ENCODE results near the gene KIAA1143.
A peak's percentile ranks its signal among the peaks of the same experiment; 100 is the strongest.

Gene KIAA1143

GRCh38 chr3:44761424-44762169 lies at the start of gene KIAA1143, which contains the start of gene KIF15:
TSS of gene KIAA1143 (minus strand) at chr3:44761619. CDS start at chr3:44761602, 17 bp downstream.
TSS of gene KIF15 (plus strand) at chr3:44761794. CDS start at chr3:44761866, 72 bp downstream.
- peak; percentile 81 for DNase-seq (ENCODE audit: low read depth)

GRCh38 chr3:44805960-44806359 lies 44.5 kb upstream of the KIAA1143 start:
- DNase-seq (ENCODE audit: low read depth) = no peak

- DNase-seq (ENCODE audit: low read depth) = no peak
These were observed 41.9 kb upstream of the KIAA1143 start for GRCh38 chr3:44803298-44803697.

GRCh38 chr3:44802011-44802410 lies 40.6 kb upstream of the KIAA1143 start:
- no peak for DNase-seq (ENCODE audit: low read depth)

GRCh38 chr3:44795197-44795596 lies 33.8 kb upstream of the KIAA1143 start:
- no peak for DNase-seq (ENCODE audit: low read depth)

GRCh38 chr3:44782891-44783290 lies 21.5 kb upstream of the KIAA1143 start:
- DNase-seq (ENCODE audit: low read depth) = no peak

- no peak for DNase-seq (ENCODE audit: low read depth)
These were observed 10.7 kb upstream of the KIAA1143 start for GRCh38 chr3:44772099-44772442.

- no peak for DNase-seq (ENCODE audit: low read depth)
These were observed 10.1 kb upstream of the KIAA1143 start for GRCh38 chr3:44771424-44772098.

- DNase-seq (ENCODE audit: low read depth) = no peak
These were observed 2.8 kb upstream of the KIAA1143 start for GRCh38 chr3:44764248-44764647.

- no peak for DNase-seq (ENCODE audit: low read depth)
These were observed 1.3 kb upstream of the KIAA1143 start for GRCh38 chr3:44762690-44763089.

GRCh38 chr3:44762170-44762677 lies 805 bp upstream of the KIAA1143 start:
- DNase-seq (ENCODE audit: low read depth) = no peak

- no peak for DNase-seq (ENCODE audit: low read depth)
These were observed 357 bp downstream of the KIAA1143 start for GRCh38 chr3:44761101-44761423.

- DNase-seq (ENCODE audit: low read depth) = no peak
These were observed 26.7 kb downstream of the KIAA1143 start for GRCh38 chr3:44734646-44735168.

GRCh38 chr3:44729384-44729910 lies 32.0 kb downstream of the KIAA1143 start, which contains the start of gene ZNF501:
TSS of gene ZNF501 (plus strand) at chr3:44729635. CDS start at chr3:44734422, 4,787 bp downstream.
- peak; percentile 56 for DNase-seq (ENCODE audit: low read depth)

GRCh38 chr3:44722103-44722401 lies 39.4 kb downstream of the KIAA1143 start:
- DNase-seq (ENCODE audit: low read depth) = no peak

GRCh38 chr3:44721231-44722102 lies 40.0 kb downstream of the KIAA1143 start:
- no peak for DNase-seq (ENCODE audit: low read depth)

GRCh38 chr3:44712455-44713075 lies 48.9 kb downstream of the KIAA1143 start, which contains the start of gene ZNF502:
TSS of gene ZNF502 (plus strand) at chr3:44712660. CDS start at chr3:44720262, 7,602 bp downstream.
- peak; percentile 56 for DNase-seq (ENCODE audit: low read depth)

All from non-pigmented ciliary epithelial cell (primary cell).